GM18858 (cell line): ENCODE measurements around the gene UMODL1.
"Not testable (repeated sequence)": the region's sequence is repeated elsewhere in the genome, so short reads cannot be mapped to it uniquely, and the experiment has no call there.

Experiments
- ATAC-seq: cut with Tn5 transposase; IDR thresholded peaks from one replicate; pipeline ENCODE4 v1.9.1; 2021; ENCODE audit not compliant: unreplicated experiment

Gene UMODL1

GRCh38 chr21:42078247-42079007, 7.3 kb downstream of the UMODL1 start:
- ATAC-seq, result not testable (repeated sequence)

GRCh38 chr21:42079008-42079938, 8.2 kb downstream of the UMODL1 start:
- no peak for ATAC-seq

- no peak for ATAC-seq
These were observed 9.0 kb downstream of the UMODL1 start for GRCh38 chr21:42079939-42080787.

GRCh38 chr21:42080788-42081083, 9.6 kb downstream of the UMODL1 start:
- no peak for ATAC-seq

GRCh38 chr21:42081138-42081537, 10.0 kb downstream of the UMODL1 start:
- ATAC-seq, result no peak

- no peak for ATAC-seq
These were observed 10.8 kb downstream of the UMODL1 start for GRCh38 chr21:42081931-42082381.

- ATAC-seq, result no peak
These were observed 11.6 kb downstream of the UMODL1 start for GRCh38 chr21:42082501-42083360.

GRCh38 chr21:42083361-42083690, 12.2 kb downstream of the UMODL1 start:
- ATAC-seq, result no peak

GRCh38 chr21:42084079-42084478, 13.0 kb downstream of the UMODL1 start:
- no peak for ATAC-seq

GRCh38 chr21:42085246-42086077, 14.3 kb downstream of the UMODL1 start:
- ATAC-seq, result no peak

- ATAC-seq, result no peak
These were observed 15.9 kb downstream of the UMODL1 start for GRCh38 chr21:42086969-42087368.

GRCh38 chr21:42088148-42088547, 17.0 kb downstream of the UMODL1 start:
- no peak for ATAC-seq

GRCh38 chr21:42088658-42089057, 17.5 kb downstream of the UMODL1 start:
- no peak for ATAC-seq

GRCh38 chr21:42089093-42089631, 18.0 kb downstream of the UMODL1 start:
- ATAC-seq, result no peak

- ATAC-seq, result no peak
These were observed 18.7 kb downstream of the UMODL1 start for GRCh38 chr21:42089665-42090310.

GRCh38 chr21:42091899-42092508, 20.9 kb downstream of the UMODL1 start:
- no peak for ATAC-seq

GRCh38 chr21:42092771-42093170, 21.7 kb downstream of the UMODL1 start:
- ATAC-seq, result no peak

- ATAC-seq, result no peak
These were observed 22.1 kb downstream of the UMODL1 start for GRCh38 chr21:42093186-42093585.
